ENCODE results near the gene ASPSCR1.

Gene ASPSCR1

GRCh38 chr17:81932333-81932983 is 45.0 kb upstream of the ASPSCR1 start:
- Histone ChIP-seq H3K9ac (ENCODE audit: low read depth in 1 of 2, low read length in 2 of 2) (no peak overlapping the region), H3K27me3 (ENCODE audit: control insufficient read depth in 1 of 2, insufficient read depth in 2 of 2, low read length in 2 of 2) (peaks cover 6 to 12% of the 10 kb centered on the region in 2 donors), H3K4me3 (ENCODE audit: low read depth in 1 of 2, low read length in 2 of 2) (no peak overlapping the region), H3K36me3 (ENCODE audit: control insufficient read depth in 1 of 2, insufficient read depth in 2 of 2, low read length in 2 of 2) (no peaks in the 10 kb centered on the region), H3K27ac (ENCODE audit: low read depth, low read length) (no peak overlapping the region), H3K9me3 (ENCODE audit: control insufficient read depth in 1 of 2, low read length in 2 of 2) (no peaks in the 10 kb centered on the region), H3K4me1 (ENCODE audit: control insufficient read depth in 1 of 2, insufficient read depth in 2 of 2, low read length in 2 of 2) (peaks cover 7 to 29% of the 10 kb centered on the region in 2 donors)

- Histone ChIP-seq H3K9ac (ENCODE audit: low read depth in 1 of 2, low read length in 2 of 2) (no peak overlapping the region), H3K9me3 (ENCODE audit: control insufficient read depth in 1 of 2, low read length in 2 of 2) (no peaks in the 10 kb centered on the region), H3K27me3 (ENCODE audit: control insufficient read depth in 1 of 2, insufficient read depth in 2 of 2, low read length in 2 of 2) (peaks cover 6 to 12% of the 10 kb centered on the region in 2 donors), H3K36me3 (ENCODE audit: control insufficient read depth in 1 of 2, insufficient read depth in 2 of 2, low read length in 2 of 2) (no peaks in the 10 kb centered on the region), H3K4me3 (ENCODE audit: low read depth in 1 of 2, low read length in 2 of 2) (no peak overlapping the region), H3K4me1 (ENCODE audit: control insufficient read depth in 1 of 2, insufficient read depth in 2 of 2, low read length in 2 of 2) (peaks cover 7 to 26% of the 10 kb centered on the region in 2 donors), H3K27ac (ENCODE audit: low read depth, low read length) (no peak overlapping the region)
Observed at GRCh38 chr17:81933178-81933699, 44.2 kb upstream of the ASPSCR1 start.

GRCh38 chr17:81934098-81934757 is 43.2 kb upstream of the ASPSCR1 start:
- peaks cover 1 to 2% of the 10 kb centered on the region in 2 donors for H3K27me3 ChIP-seq (ENCODE audit: control insufficient read depth in 1 of 2, insufficient read depth in 2 of 2, low read length in 2 of 2)
- peaks cover 7 to 20% of the 10 kb centered on the region in 2 donors for H3K4me1 ChIP-seq (ENCODE audit: control insufficient read depth in 1 of 2, insufficient read depth in 2 of 2, low read length in 2 of 2)
- no peak overlapping the region for H3K4me3 ChIP-seq (ENCODE audit: low read depth in 1 of 2, low read length in 2 of 2)
- H3K36me3 ChIP-seq (ENCODE audit: control insufficient read depth in 1 of 2, insufficient read depth in 2 of 2, low read length in 2 of 2) = no peaks in the 10 kb centered on the region
- no peak overlapping the region for H3K9ac ChIP-seq (ENCODE audit: low read depth in 1 of 2, low read length in 2 of 2)
- H3K9me3 ChIP-seq (ENCODE audit: control insufficient read depth in 1 of 2, low read length in 2 of 2) = no peaks in the 10 kb centered on the region
- no peak overlapping the region for H3K27ac ChIP-seq (ENCODE audit: low read depth, low read length)

- Histone ChIP-seq H3K9ac (ENCODE audit: low read depth in 1 of 2, low read length in 2 of 2) (no peak overlapping the region), H3K36me3 (ENCODE audit: control insufficient read depth in 1 of 2, insufficient read depth in 2 of 2, low read length in 2 of 2) (no peaks in the 10 kb centered on the region), H3K4me1 (ENCODE audit: control insufficient read depth in 1 of 2, insufficient read depth in 2 of 2, low read length in 2 of 2) (peaks cover 7 to 18% of the 10 kb centered on the region in 2 donors), H3K4me3 (ENCODE audit: low read depth in 1 of 2, low read length in 2 of 2) (no peak overlapping the region), H3K27me3 (ENCODE audit: control insufficient read depth in 1 of 2, insufficient read depth in 2 of 2, low read length in 2 of 2) (no peaks in the 10 kb centered on the region), H3K9me3 (ENCODE audit: control insufficient read depth in 1 of 2, low read length in 2 of 2) (no peaks in the 10 kb centered on the region), H3K27ac (ENCODE audit: low read depth, low read length) (no peak overlapping the region)
Observed at GRCh38 chr17:81934850-81935708, 42.4 kb upstream of the ASPSCR1 start.

- Histone ChIP-seq H3K36me3 (ENCODE audit: control insufficient read depth in 1 of 2, insufficient read depth in 2 of 2, low read length in 2 of 2) (no peaks in the 10 kb centered on the region), H3K9ac (ENCODE audit: low read depth in 1 of 2, low read length in 2 of 2) (no peak overlapping the region), H3K27ac (ENCODE audit: low read depth, low read length) (no peak overlapping the region), H3K4me1 (ENCODE audit: control insufficient read depth in 1 of 2, insufficient read depth in 2 of 2, low read length in 2 of 2) (peaks cover 7 to 19% of the 10 kb centered on the region in 2 donors), H3K9me3 (ENCODE audit: control insufficient read depth in 1 of 2, low read length in 2 of 2) (no peaks in the 10 kb centered on the region), H3K4me3 (ENCODE audit: low read depth in 1 of 2, low read length in 2 of 2) (no peak overlapping the region), H3K27me3 (ENCODE audit: control insufficient read depth in 1 of 2, insufficient read depth in 2 of 2, low read length in 2 of 2) (no peaks in the 10 kb centered on the region)
Observed at GRCh38 chr17:81935709-81936084, 41.7 kb upstream of the ASPSCR1 start.

GRCh38 chr17:81939218-81939617 is 38.2 kb upstream of the ASPSCR1 start:
- Histone ChIP-seq H3K27ac (ENCODE audit: low read depth, low read length) (no peak overlapping the region), H3K27me3 (ENCODE audit: control insufficient read depth in 1 of 2, insufficient read depth in 2 of 2, low read length in 2 of 2) (no peaks in the 10 kb centered on the region), H3K4me1 (ENCODE audit: control insufficient read depth in 1 of 2, insufficient read depth in 2 of 2, low read length in 2 of 2) (peaks cover 0 to 25% of the 10 kb centered on the region in 2 donors), H3K4me3 (ENCODE audit: low read depth in 1 of 2, low read length in 2 of 2) (no peak overlapping the region), H3K36me3 (ENCODE audit: control insufficient read depth in 1 of 2, insufficient read depth in 2 of 2, low read length in 2 of 2) (no peaks in the 10 kb centered on the region), H3K9me3 (ENCODE audit: control insufficient read depth in 1 of 2, low read length in 2 of 2) (no peaks in the 10 kb centered on the region), H3K9ac (ENCODE audit: low read depth in 1 of 2, low read length in 2 of 2) (no peak overlapping the region)

GRCh38 chr17:81939881-81940385 is 37.5 kb upstream of the ASPSCR1 start:
- Histone ChIP-seq H3K9me3 (ENCODE audit: control insufficient read depth in 1 of 2, low read length in 2 of 2) (no peaks in the 10 kb centered on the region), H3K4me1 (ENCODE audit: control insufficient read depth in 1 of 2, insufficient read depth in 2 of 2, low read length in 2 of 2) (peaks cover 0 to 25% of the 10 kb centered on the region in 2 donors), H3K27me3 (ENCODE audit: control insufficient read depth in 1 of 2, insufficient read depth in 2 of 2, low read length in 2 of 2) (no peaks in the 10 kb centered on the region), H3K27ac (ENCODE audit: low read depth, low read length) (no peak overlapping the region), H3K4me3 (ENCODE audit: low read depth in 1 of 2, low read length in 2 of 2) (no peak overlapping the region), H3K36me3 (ENCODE audit: control insufficient read depth in 1 of 2, insufficient read depth in 2 of 2, low read length in 2 of 2) (no peaks in the 10 kb centered on the region), H3K9ac (ENCODE audit: low read depth in 1 of 2, low read length in 2 of 2) (no peak overlapping the region)

GRCh38 chr17:81940538-81941483 is 36.6 kb upstream of the ASPSCR1 start:
- H3K9ac ChIP-seq (ENCODE audit: low read depth in 1 of 2, low read length in 2 of 2) = no peak overlapping the region
- H3K27ac ChIP-seq (ENCODE audit: low read depth, low read length) = no peak overlapping the region
- H3K4me3 ChIP-seq (ENCODE audit: low read depth in 1 of 2, low read length in 2 of 2) = peak overlapping the region in 1 of 2 donors; percentile 59
- no peaks in the 10 kb centered on the region for H3K27me3 ChIP-seq (ENCODE audit: control insufficient read depth in 1 of 2, insufficient read depth in 2 of 2, low read length in 2 of 2)
- peaks cover 0 to 25% of the 10 kb centered on the region in 2 donors for H3K4me1 ChIP-seq (ENCODE audit: control insufficient read depth in 1 of 2, insufficient read depth in 2 of 2, low read length in 2 of 2)
- H3K9me3 ChIP-seq (ENCODE audit: control insufficient read depth in 1 of 2, low read length in 2 of 2) = no peaks in the 10 kb centered on the region
- H3K36me3 ChIP-seq (ENCODE audit: control insufficient read depth in 1 of 2, insufficient read depth in 2 of 2, low read length in 2 of 2) = no peaks in the 10 kb centered on the region

GRCh38 chr17:81941484-81942166 is 35.8 kb upstream of the ASPSCR1 start:
- Histone ChIP-seq H3K27me3 (ENCODE audit: control insufficient read depth in 1 of 2, insufficient read depth in 2 of 2, low read length in 2 of 2) (no peaks in the 10 kb centered on the region), H3K4me3 (ENCODE audit: low read depth in 1 of 2, low read length in 2 of 2) (peak overlapping the region in 1 of 2 donors; percentile 59), H3K36me3 (ENCODE audit: control insufficient read depth in 1 of 2, insufficient read depth in 2 of 2, low read length in 2 of 2) (no peaks in the 10 kb centered on the region), H3K9me3 (ENCODE audit: control insufficient read depth in 1 of 2, low read length in 2 of 2) (no peaks in the 10 kb centered on the region), H3K4me1 (ENCODE audit: control insufficient read depth in 1 of 2, insufficient read depth in 2 of 2, low read length in 2 of 2) (peaks cover 0 to 21% of the 10 kb centered on the region in 2 donors), H3K9ac (ENCODE audit: low read depth in 1 of 2, low read length in 2 of 2) (no peak overlapping the region), H3K27ac (ENCODE audit: low read depth, low read length) (no peak overlapping the region)
